Measurements from ENCODE around the gene DDX10. TPM values are rescaled to one million over a fixed set of nuclear protein-coding genes. Genes with fewer than 3 reads are reported as not detected.

DDX10 gene
- total RNA-seq, 2 donors from 2014 or later = 25.0 to 45.3 TPM

DNA sequence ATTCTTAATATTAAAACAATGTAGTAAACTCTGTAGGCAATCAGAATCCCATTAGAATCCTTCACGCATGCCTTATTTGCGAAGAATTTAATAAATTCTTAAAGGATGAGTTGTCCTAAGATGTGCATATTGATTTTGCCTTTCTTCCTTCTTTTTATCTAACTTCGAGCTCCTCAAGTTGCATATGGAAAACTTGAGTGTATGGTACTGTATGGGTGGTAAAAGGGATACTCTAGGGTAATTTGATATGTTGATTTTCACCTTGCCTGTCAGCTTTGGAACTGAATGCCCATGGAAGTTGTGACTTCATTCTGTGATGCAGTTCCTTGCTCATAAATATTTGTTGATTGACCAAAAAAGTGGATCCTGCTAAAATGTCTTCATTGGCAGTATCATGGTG is 193.8 kb downstream of the DDX10 start:
- ATAC-seq (replicated peaks) = no peak
- Mint-ChIP-seq H3K4me3 (no peak overlapping the region), H3K36me3 (ENCODE audit: low read depth) (no peaks in the 10 kb centered on the region), H3K9me3 (no peaks in the 10 kb centered on the region), H3K27me3 (no peaks in the 10 kb centered on the region), H3K4me1 (peaks cover 14% of the 10 kb centered on the region), H3K27ac (no peak overlapping the region)

DNA sequence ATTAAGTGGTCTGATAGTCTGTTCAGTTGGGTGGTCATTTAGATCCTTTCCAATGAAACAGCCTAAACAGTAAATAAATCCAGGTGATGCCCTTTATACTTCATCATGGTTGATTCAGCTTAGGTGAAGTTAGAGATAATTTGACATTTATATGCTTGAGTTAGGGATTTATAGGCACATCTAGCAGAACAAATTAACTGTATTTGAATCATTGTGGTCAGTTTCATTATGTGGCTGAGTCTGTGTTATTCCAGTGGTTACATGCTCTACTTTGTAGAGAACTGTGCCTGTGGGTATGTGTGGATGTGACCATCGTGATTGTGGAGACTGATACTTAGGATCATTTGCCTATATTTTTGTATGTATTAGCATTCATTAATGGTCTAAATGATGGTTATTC is 194.6 kb downstream of the DDX10 start:
- Mint-ChIP-seq H3K27ac (no peak overlapping the region), H3K4me1 (peaks cover 11% of the 10 kb centered on the region), H3K36me3 (ENCODE audit: low read depth) (no peaks in the 10 kb centered on the region), H3K4me3 (no peak overlapping the region), H3K9me3 (no peaks in the 10 kb centered on the region), H3K27me3 (no peaks in the 10 kb centered on the region)
- peak; percentile 50 for ATAC-seq (replicated peaks)

DNA sequence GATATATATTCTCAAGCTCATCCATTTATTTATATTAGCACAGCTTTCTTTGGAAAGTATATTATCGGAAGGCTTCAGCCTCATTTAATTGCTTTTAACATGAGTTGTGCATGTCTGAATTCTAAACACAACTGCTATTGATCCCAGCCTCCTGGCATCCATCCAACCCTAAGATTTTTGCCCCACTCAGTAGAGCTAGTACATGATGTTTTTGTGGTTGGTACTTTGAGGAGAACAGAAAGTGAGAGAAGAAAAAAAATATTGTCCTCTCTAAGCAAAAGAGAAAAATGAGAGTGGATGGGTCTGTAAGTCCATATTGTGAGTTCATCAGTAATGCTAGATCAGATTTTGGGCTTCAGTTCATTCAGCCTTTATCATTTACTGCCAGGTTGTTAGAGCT is 198.7 kb downstream of the DDX10 start:
- Mint-ChIP-seq H3K9me3 (no peaks in the 10 kb centered on the region), H3K27ac (no peak overlapping the region), H3K4me3 (no peak overlapping the region), H3K4me1 (peaks cover 11% of the 10 kb centered on the region), H3K27me3 (no peaks in the 10 kb centered on the region), H3K36me3 (ENCODE audit: low read depth) (no peaks in the 10 kb centered on the region)
- no peak for ATAC-seq (replicated peaks)

DNA sequence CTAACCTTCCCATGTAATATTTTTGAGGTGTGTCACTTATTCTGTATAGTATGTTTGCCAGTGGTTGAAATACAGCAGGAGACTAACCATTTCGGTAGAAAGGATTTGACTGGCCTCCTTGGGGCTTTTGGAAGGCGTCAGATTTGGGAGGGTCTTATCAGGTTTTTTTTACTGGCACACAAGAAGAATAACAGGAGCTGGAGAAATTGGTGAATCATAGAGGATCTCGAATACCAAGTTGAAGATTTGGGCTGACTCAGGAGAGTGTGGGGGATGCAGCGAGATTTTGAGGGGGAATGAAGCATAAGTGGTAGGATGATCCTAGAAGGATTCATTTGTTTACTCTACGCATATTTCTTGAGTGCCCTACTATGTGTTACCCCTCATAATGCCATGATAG is 200.5 kb downstream of the DDX10 start:
- Mint-ChIP-seq H3K36me3 (ENCODE audit: low read depth) (no peaks in the 10 kb centered on the region), H3K9me3 (no peaks in the 10 kb centered on the region), H3K27ac (no peak overlapping the region), H3K4me1 (peaks cover 14% of the 10 kb centered on the region), H3K4me3 (no peak overlapping the region), H3K27me3 (no peaks in the 10 kb centered on the region)
- ATAC-seq (replicated peaks) = no peak

DNA sequence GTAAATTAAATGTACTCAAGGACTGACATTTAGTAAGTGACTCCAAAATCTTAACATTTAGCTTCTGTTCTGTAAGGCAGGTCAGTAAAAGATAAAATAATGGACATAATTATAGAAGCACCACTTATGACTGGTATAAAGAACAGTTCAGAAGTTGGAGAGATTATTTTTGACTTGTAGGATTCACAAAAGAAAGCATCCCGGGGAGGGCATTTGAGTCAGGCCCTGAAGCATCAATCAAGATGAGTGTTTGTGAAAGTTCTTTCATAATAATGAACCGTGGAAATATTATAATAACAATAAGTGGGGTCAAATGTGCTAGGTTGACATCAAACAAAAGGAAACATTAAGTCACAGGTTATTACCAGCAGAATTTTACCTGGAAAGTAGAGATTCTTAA is 201.9 kb downstream of the DDX10 start:
- ATAC-seq (replicated peaks) = no peak

DNA sequence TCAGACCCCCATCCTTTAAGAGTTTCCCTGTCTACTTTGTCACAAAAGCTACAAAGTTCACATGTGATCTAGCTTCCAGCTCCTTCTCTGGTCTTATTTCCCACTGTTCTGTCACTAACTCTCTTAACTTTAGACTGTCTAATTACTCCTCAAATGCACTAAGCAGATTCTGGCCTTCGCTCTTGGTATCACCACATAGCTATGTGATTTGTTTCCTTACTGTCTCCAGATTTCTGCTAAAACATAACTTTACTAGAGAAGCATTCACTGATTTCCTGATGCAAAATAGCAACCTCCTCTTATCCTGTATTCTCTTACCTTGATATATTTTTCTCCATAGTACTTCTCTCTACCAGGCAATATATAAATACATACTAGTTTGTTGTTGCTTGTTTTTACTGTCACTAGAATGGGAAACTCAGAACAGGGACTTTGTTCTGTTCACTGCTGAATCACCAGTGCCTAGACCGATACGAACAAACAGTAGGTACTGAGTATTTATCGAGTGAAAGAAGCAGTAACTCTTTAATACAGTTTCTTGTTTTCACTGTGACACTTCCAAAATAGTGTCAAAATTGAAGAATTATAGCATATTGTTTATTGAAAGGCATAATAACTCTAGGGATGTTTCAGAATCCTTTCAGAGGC is 205.6 kb downstream of the DDX10 start:
- Mint-ChIP-seq H3K9me3 (no peaks in the 10 kb centered on the region), H3K4me1 (peaks cover 23% of the 10 kb centered on the region), H3K27me3 (no peaks in the 10 kb centered on the region), H3K27ac (no peak overlapping the region), H3K4me3 (no peak overlapping the region), H3K36me3 (ENCODE audit: low read depth) (no peaks in the 10 kb centered on the region)
- ATAC-seq (replicated peaks) = no peak

More for the DNA sequence above, 201.9 kb downstream of the DDX10 start:
- Mint-ChIP-seq H3K9me3 (no peaks in the 10 kb centered on the region), H3K4me3 (no peak overlapping the region), H3K36me3 (ENCODE audit: low read depth) (no peaks in the 10 kb centered on the region), H3K27ac (no peak overlapping the region), H3K4me1 (peaks cover 16% of the 10 kb centered on the region), H3K27me3 (no peaks in the 10 kb centered on the region)

DNA sequence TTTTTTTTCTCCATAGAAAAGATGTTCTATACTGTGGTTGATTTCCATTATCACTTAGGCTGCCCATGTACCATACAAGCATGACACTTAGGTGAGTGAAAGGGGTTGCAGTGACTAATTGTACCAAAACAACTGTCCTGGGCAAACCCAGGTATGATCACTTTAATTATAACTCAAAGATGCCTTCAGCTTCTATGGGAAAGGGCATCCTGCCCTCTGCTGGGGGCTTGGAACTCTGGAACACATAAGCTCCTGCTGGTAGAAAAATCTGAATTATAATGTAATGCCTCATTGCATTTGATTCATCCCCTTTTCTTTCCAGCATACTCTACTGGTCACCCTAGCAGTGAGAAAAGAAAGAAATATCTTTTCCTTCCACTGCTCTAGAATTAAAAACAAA is 206.3 kb downstream of the DDX10 start:
- Mint-ChIP-seq H3K27me3 (no peaks in the 10 kb centered on the region), H3K4me3 (no peak overlapping the region), H3K9me3 (no peaks in the 10 kb centered on the region)

DNA sequence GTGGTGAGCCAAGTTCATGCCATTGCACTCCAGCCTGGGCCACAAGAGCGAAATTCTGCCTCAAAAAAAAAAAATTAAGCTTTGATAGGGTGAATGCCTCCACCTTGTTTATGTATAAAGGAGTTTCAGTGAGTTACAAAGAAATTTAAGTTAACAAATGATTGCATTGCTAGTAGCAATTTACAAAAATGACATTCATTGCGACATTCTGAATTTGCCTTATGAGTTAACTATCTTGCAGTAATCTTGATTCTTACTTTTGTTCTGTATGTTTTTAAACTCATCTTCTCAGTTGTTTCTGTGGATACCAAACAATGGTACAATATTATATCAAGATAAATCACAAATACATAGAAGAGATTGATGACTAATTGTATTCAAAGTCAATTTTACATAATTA is 207.0 kb downstream of the DDX10 start:
- Mint-ChIP-seq H3K27ac (no peak overlapping the region), H3K9me3 (no peaks in the 10 kb centered on the region), H3K36me3 (ENCODE audit: low read depth) (no peaks in the 10 kb centered on the region), H3K4me3 (no peak overlapping the region), H3K4me1 (peaks cover 23% of the 10 kb centered on the region), H3K27me3 (no peaks in the 10 kb centered on the region)
- no peak for ATAC-seq (replicated peaks)

More for the DNA sequence above, 206.3 kb downstream of the DDX10 start:
- H3K36me3 Mint-ChIP-seq (ENCODE audit: low read depth) = no peaks in the 10 kb centered on the region
- peak; percentile 67 for ATAC-seq (replicated peaks)
- peaks cover 23% of the 10 kb centered on the region for H3K4me1 Mint-ChIP-seq
- H3K27ac Mint-ChIP-seq = no peak overlapping the region

DNA sequence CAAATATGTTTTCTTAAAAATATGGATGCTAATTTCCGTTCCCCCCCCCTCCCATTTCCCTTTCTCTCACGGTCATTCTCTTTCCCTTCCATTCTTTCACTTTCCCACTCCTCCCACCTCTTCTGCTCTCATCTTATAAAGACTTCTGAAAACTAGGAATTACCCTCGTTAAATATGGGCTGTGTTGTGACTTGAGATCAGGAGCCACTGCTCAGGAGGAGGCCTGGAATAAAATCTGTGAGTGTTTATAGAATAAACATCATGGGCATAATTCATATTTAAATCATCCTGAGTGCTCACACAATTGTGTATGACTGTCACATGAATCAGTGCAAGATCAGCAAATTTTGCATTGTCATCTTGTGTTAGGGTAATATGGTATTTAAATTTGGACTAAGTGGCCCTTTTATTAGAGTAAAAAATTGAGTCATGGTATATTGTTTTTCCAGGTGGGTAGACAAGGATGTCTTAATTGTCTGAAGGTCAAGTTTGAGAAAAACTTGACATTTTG is 208.0 kb downstream of the DDX10 start:
- Mint-ChIP-seq H3K27ac (peak overlapping the region; percentile 26), H3K9me3 (no peaks in the 10 kb centered on the region), H3K4me1 (peaks cover 23% of the 10 kb centered on the region), H3K27me3 (no peaks in the 10 kb centered on the region), H3K36me3 (ENCODE audit: low read depth) (no peaks in the 10 kb centered on the region), H3K4me3 (peak overlapping the region; percentile 10)
- peak; percentile 64 for ATAC-seq (replicated peaks)

DNA sequence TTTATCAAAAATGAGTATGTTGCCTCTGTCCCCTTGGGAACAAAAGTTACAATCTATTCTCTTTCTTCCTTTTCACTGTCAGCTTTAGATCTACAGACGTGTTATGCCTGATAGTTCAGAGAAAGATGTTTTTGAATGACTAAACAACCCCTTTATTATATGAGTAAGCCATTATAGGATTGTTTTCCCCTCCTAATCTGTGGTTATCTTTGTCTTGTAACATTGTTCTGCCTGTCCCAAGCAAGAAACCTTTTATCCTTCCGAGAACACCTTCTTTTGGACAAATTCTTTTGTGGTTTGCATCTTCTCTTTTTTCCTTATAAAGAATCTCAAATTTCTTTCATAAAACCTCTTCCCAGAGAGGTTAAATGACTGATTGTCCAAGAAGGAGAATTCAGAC is 208.4 kb downstream of the DDX10 start:
- peaks cover 19% of the 10 kb centered on the region for H3K4me1 Mint-ChIP-seq
- no peaks in the 10 kb centered on the region for H3K9me3 Mint-ChIP-seq
- no peaks in the 10 kb centered on the region for H3K27me3 Mint-ChIP-seq
- no peak overlapping the region for H3K4me3 Mint-ChIP-seq
- H3K36me3 Mint-ChIP-seq (ENCODE audit: low read depth) = no peaks in the 10 kb centered on the region
- H3K27ac Mint-ChIP-seq = peak overlapping the region; percentile 26
- peak; percentile 74 for ATAC-seq (replicated peaks)

DNA sequence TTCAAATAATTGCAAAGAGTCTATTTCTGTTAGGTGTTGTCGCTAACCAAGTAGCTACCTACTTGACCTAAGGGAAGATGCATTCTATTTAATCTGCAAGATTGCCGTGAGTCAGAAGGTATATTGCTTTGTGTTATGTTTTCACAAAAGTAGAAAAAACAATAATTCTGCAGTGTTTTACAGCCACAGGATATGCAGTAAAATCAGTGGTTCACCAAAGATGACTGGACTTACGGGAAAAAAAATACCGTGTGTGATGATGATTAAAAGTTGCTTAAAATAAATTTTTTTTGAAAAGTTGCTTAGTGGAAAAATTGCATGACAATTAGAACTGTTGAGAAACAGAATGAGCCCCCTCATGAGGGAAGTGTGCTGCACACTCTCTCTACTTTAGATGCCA is 209.1 kb downstream of the DDX10 start:
- no peaks in the 10 kb centered on the region for H3K36me3 Mint-ChIP-seq (ENCODE audit: low read depth)
- H3K4me1 Mint-ChIP-seq = peaks cover 19% of the 10 kb centered on the region
- H3K27me3 Mint-ChIP-seq = no peaks in the 10 kb centered on the region
- ATAC-seq (replicated peaks) = no peak
- H3K9me3 Mint-ChIP-seq = no peaks in the 10 kb centered on the region
- H3K27ac Mint-ChIP-seq = no peak overlapping the region
- H3K4me3 Mint-ChIP-seq = no peak overlapping the region

DNA sequence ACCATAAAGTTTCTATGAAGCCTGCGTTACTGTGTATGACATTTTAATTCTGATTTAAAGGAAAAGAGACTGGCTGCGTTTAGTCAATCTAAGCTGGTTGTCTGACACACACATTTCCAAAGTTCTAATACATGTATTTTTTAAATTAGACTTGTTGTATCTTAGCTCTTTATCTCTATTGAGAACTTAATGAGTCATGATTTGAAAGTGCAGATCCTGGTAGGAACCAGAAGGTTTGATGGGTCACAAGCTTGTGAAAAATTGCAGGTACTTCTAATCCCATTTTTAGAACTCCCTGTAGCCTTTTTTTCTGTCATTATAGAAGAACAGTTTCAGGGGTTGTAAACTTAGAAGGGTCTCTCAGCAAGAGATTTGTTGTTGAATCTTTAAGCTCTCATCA is 210.3 kb downstream of the DDX10 start:
- Mint-ChIP-seq H3K4me3 (no peak overlapping the region), H3K27ac (no peak overlapping the region), H3K9me3 (no peaks in the 10 kb centered on the region), H3K36me3 (ENCODE audit: low read depth) (no peaks in the 10 kb centered on the region), H3K4me1 (peaks cover 18% of the 10 kb centered on the region), H3K27me3 (no peaks in the 10 kb centered on the region)
- ATAC-seq (replicated peaks) = no peak

DNA sequence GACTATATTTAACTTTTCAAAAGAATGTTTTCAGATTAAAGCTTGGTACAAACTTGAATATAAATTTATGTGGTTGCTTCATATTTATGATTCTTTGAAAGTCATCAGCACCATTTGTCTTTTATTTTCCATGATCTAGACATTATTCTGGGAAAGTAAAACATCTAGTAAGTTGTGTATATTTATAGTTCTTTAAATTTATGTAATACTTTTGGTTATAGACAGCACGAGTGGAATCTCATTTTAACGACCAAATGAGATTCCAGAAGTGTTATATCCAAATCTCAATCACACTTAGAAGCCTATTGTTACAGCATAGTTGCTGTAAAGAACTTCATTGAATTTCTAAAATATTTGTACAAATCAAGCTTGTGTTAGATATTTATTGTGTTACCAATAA is 212.3 kb downstream of the DDX10 start:
- Mint-ChIP-seq H3K4me1 (peaks cover 13% of the 10 kb centered on the region), H3K36me3 (ENCODE audit: low read depth) (no peaks in the 10 kb centered on the region), H3K4me3 (no peak overlapping the region), H3K9me3 (no peaks in the 10 kb centered on the region), H3K27me3 (no peaks in the 10 kb centered on the region), H3K27ac (no peak overlapping the region)
- no peak for ATAC-seq (replicated peaks)

DNA sequence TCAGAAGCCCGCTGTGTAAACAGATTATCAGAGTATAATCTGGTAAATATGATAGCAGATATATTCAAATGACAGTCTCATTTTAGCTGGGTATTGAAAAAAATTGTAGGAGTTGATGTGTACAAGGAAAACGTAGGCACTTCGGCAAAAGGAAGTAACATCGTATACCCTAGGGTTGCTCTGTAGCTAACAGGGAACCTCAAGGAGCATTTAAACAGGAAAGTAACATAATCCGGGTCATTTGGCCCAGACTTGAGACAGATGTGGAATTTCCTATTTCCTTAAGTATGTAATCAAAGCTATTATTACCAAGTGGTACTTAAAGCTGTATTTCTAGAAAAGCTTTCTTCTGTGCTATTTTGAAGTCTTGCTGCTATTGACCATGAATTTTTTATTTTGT is 215.6 kb downstream of the DDX10 start:
- Mint-ChIP-seq H3K9me3 (no peaks in the 10 kb centered on the region), H3K4me3 (no peak overlapping the region), H3K27ac (no peak overlapping the region), H3K36me3 (ENCODE audit: low read depth) (no peaks in the 10 kb centered on the region), H3K27me3 (no peaks in the 10 kb centered on the region), H3K4me1 (no peaks in the 10 kb centered on the region)
- no peak for ATAC-seq (replicated peaks)

DNA sequence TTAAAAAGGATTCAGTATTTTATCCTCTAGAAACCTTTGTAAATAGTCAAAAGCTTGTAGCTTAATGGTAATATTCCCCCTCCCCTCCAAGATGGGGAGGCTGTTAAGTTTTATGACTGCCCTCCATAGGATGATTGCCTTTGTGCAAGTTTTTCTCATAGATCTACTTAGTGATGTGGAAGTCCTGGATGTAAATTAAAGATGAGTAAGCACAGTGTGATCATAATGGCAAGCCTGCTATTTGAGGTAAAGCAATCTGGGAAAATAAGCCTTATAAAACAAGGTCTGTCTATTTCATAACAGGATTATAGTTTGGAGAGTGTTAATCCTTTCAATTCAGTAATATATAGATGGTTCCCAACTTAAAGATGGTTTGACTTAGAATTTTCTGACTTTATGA is 216.3 kb downstream of the DDX10 start:
- Mint-ChIP-seq H3K4me1 (no peaks in the 10 kb centered on the region), H3K9me3 (no peaks in the 10 kb centered on the region), H3K4me3 (no peak overlapping the region), H3K27ac (no peak overlapping the region), H3K36me3 (ENCODE audit: low read depth) (no peaks in the 10 kb centered on the region), H3K27me3 (no peaks in the 10 kb centered on the region)
- ATAC-seq (replicated peaks) = no peak
